HG03066 (cell line): ENCODE results near the gene EIF5.
"Not testable (repeated sequence)": the region's sequence is repeated elsewhere in the genome, so short reads cannot be mapped to it uniquely, and the experiment has no call there.

Experiments used
- ATAC-seq: cut with Tn5 transposase; IDR thresholded peaks from one replicate; pipeline ENCODE4 v1.9.1; 2021; ENCODE audit warnings: low read depth; ENCODE audit not compliant: unreplicated experiment

EIF5 gene

DNA sequence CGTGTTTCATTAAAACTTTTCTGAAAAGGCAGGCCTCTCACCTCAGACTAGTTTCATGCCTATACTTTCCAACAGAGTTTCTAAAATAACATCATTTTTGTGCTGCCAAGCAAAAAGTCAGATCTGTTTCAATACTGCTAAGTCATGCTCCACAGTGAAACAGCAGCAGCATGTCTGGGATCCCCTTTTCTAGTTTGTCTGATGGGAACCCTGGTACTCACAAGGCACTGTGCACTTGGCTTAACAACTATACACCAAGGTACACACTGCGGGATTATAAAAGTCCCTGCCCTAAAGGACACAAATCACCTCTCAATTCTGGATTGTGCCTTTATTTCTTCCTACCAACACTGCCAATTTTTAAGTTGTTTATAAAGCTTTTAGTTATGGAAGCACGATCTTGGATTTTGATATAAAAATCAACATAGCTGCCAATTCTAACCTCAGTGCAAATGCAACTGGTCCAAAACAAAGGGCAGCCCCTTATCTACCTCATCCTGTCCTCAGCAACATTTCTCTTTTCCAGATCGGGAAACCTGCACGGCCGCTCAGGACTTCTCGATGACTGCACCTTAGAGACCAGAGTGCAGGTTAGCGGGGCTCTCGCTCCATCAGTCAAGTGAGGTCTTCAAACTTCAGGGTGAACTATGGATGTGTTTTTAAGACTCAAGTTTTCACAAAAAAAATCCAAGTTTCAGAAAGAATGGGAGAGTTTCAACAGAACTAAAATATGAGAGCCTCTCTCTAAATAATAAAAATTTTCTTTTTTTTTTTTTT lies 1.7 kb upstream of the EIF5 start:
- no peak for ATAC-seq

DNA sequence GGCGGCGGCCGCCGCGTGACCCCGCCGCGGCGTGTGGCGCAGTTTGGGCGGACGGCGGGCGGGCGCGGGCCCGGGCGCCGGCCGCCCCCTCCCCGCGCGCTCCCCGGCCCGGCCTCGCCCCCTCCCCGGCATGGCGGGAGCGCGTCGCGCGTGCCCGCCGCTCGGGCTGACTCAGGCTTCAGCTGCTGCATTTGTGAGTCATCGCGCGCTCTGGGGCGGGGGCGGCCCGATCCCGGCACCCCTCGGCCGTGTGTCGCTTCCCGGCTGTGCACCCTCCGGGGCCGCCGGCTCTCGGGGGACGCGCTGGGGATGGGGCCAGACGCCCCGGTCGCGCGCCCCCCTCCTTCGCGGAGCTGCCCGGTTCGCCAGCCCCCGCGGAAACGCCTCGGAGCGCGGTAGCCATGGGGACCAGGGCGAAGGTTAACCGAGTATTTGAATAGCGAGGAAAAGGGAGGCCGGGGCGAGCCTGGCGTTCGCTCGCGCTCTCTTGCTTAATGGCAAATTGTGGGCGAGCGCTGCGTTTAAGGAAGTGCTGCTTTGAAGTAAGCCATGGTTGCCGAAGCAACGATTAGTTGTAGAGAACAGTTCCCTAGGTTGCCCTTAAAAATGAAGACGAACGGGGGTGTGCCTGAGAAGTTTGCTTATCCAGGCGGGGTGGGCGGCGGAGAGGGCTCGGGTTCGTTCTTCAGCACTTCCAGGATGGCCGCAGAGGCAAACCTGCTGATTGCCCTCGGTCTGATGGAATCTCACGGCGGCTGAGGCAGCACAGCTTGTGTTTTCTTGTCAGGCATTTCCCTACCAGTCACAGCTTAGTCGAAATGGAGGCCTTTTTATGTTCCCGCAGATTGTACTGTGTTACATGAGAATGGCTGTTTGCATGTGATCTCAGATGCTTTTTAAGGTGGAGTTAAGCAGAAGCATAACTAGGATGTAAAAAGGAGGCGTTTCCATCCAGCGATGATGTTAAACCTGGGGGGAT lies 896 bp downstream of the EIF5 start:
- peak; percentile 12 for ATAC-seq

DNA sequence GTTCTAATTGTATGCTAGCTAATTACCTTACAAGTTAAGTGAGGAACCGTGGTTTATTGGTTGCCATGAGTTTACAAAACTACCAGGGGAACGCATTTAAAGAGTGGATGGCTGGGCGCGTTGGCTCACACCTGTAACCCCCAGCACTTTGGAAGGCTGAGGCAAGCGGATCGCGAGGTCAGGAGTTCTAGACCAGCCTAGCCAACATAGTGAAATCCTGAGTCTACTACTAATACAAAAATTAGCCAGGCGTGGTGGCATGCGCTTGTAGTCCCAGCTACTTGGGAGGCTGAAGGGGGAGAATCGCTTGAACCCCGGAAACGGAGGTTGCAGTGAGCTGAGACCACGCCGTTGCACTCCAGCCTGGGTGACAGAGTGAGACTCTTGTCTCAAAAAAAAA lies 2.2 kb downstream of the EIF5 start:
- no peak for ATAC-seq

DNA sequence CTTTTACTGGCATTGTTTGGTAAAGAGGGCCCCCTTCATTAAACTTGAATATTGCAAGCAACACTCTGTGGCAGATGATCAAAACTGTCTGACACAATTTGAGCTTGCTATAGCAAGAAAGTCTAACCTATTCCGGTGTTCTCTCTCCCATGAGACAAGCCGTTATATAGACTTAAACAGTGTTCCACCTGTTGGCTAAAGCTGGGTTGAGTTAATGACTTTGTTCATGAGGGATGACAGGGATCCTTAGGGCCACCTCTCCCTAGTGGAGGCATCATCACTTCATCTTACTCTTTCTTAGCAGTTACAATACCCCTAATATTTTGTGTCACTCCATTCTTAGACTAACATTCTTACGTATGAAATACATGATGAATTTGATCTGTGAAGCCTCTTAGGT lies 3.8 kb downstream of the EIF5 start:
- no peak for ATAC-seq

DNA sequence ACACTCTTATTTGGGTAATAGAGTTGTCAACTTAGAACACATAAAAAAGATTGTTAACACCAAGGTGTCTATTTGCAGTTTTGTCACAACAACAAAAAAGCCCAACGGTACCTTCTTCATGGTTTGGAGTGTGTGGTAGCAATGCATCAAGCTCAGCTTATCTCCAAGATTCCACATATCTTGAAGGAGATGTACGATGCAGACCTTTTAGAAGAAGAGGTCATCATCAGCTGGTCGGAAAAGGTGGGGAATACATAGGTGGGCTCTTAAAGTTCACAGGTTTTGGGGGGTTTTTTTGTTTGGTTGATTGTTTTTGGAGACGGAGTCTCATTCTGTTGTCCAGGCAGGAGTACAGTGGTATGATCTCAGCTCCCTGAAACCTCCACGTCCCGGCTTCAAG lies 5.5 kb downstream of the EIF5 start:
- ATAC-seq, result no peak

DNA sequence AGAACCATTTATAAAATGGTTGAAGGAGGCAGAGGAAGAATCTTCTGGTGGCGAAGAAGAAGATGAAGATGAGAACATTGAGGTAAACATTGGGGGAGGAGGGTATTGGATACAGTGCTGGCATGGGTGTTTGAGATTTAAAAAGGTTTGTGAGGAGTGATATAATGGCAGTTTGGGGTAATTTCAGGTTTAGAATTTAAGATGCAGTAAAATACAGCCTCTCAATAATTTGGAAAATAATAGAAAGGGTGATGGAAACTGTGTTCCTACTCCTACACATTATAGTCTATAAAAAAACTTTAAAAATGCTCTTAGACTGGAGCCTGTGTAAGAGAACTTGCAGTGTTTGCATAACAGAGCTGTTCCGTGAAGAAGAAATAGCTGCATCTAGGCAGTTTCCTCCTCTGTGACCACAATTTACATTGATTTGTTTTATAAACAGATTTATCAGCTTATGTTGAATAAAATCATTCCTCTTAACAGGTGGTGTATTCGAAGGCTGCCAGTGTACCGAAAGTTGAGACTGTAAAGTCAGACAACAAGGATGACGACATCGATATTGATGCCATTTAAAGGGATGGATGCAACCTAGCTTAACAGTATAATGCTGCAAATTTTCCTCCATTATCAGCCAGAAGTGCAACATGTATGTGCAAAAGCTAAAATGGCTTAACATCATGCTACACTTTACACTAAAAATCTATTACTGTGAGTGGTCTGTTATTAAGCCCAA lies 6.6 kb downstream of the EIF5 start:
- ATAC-seq, result no peak

DNA sequence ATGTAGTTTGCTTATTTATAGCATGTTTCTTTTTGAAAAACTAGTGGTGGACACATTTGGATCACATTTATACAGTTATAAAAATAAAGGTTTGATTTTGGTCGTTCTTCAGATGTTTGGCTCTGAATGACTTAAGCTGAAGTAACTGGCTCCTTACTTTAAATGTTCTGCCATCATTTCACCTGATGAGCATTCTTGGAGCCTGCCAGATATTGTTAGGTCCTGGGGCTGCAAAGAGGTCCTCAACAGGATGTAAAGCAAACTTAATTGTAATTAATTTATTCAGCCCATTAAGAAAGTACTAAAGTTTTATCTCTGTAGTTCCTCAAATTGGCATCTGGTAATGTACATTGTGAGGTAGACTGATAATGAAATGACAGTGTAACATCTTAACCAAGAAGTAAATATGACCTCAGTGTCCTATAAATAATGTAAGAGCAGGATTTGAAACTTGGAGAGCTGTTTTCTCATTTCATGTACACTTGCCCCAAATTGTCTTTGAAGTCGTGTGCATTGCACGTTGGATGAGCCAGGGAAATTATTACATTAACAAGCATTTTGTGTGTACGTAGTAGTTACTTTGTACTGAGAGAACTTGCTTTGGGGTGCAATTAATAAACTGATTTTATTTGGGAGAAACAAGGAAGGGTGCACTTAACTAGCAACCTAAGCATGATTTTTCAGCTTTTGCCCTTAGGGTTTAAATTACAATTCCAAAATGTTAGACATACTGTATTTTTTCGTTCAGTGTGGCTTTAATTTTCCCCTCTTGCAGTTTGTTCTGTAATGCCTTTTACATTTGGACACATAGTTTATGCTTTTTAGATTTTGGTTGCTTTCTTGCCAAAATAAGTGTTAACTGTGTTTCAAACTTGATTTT lies 7.5 kb downstream of the EIF5 start:
- ATAC-seq, result no peak

DNA sequence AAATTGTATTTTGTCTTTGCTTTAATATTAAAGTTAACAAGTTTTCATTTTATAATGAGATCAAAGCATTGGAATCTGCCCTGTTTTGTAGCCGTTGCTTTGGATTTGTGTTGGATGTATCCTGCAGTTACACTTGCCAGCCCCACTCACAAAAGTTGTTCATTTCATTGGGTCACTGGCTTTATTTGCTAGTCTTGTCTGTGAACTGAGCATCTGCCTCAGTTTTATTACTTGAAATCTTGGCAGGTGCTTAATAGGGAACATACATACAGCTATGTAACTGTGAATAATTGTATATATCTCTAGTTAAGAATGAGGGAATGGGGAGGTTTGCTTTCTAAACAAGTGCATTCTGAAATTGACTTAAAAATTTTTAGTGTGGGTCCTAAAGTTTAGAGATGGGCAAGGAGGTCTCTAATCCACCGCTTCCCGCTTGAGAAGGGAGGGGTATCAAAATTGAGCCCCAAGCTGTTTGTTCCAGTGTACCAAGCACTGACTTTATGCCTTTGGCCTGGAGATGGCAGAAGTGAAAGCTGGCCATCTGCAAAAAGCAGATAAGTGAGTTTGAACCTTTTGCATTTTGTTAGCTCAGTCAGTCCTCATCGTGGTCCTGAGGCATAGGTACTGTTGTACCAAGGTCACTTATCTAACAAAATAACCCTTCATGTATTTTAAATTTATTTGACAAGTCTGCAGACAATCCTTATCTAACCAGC lies 9.3 kb downstream of the EIF5 start:
- ATAC-seq, result no peak

DNA sequence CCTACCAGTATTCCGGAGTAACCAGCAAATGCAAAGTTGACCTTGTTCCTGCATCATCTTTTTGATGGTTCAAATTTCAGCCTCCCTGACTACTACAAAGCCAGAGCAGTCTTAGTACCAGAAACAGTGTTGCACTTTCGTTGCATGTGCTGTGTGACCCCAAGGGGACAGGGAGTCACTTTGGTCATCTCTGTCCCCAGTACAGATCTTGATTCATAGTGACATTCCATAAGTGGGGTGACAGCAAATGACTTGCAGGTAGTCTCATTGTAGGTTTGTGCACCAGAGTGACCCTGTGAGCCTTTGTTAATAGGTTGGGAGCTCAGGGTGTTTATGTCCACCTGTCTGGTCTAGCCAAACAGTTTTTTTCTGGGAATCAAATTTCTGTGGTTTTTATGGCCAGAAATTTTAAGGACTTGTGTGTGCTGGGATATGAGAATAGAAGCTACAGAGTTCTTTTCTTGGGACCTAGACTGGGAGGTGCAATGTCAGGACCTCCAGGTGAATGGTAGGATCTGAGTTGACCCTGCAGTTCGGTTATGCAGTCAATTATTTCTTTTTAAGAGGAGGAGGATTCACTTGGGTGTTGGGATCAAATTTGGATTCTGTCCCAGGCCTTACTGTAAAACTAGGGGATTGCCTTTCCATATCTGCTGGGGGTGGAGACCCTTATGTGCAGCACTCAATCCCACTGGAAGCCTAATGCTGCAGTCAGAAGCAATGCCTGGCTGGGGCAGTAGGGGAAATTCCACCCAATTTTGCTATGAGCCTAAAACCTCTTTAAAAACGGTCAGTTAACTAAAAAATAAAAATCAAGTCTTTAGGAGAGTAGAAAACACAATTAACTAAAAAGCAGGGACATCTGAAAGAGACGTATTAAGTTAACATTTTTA lies 10.1 kb downstream of the EIF5 start:
- ATAC-seq, result no peak

DNA sequence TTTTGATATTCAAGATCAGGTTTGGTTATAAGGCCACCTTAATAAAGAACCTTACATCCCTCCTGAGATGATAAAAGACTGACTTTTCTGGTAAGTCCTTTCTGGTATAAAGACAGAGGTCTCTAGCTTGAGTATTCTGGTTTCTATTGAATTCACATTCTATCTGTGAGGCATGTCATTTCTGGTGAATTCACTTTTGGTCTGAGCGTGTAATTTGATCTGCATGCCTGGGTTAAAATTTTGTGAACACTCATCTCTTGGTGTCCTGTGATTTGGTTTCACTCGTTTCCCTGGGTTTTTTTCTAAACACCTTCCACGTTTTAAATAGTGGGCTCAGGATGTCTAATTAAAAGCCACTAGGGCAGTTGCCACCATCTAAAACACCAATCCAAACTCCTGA lies 12.2 kb downstream of the EIF5 start:
- no peak for ATAC-seq

DNA sequence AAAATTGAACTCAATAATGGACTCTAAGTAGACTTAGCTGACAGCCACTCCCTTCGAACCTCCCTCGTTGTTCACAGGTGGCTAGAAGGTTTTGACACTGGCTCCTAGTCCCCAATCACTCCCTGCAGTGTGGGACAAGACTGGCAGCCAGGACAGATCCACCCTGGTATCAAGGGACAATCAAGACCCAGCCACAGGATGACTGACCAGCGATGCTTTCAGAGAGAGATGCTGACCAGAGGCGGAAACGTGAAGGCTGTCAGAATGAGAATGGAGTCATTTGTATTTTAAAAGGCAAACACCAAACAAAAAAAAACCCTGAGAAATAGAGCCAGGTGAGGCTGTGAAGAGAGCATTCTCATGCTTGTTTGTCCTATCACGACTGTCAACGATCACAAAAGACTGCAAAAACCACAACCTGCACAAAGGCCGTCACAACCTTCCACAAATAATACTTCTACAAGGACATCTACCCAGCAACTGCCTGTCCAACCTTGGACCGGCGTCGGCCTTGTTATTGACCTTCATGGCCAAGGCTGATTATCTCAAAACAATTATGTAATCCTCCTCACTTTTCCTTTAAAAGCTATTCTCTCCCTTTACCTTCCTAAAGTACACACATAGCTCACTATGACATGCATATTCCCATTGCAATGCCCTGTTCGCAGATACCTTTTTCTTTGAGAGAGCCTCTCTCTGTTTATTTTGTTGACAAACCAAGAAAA lies 13.2 kb downstream of the EIF5 start:
- no peak for ATAC-seq

DNA sequence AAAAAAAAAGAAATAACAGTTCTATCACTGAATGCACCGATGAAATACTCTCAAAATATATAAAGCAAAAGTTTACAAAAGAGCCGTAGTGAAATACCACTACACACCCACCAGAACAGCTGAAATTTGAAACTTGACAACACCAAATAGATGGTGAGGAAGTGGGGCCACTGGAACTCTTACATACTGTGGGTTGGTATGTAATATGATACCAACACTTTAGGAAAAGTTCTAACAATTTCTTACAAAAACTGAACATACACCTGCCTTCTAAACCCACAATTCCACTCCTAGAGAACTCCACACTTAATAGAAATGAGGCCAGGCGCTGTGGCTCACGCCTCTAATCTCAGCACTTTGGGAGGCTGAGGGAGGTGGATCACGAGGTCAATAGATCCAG lies 14.1 kb downstream of the EIF5 start:
- no peak for ATAC-seq

DNA sequence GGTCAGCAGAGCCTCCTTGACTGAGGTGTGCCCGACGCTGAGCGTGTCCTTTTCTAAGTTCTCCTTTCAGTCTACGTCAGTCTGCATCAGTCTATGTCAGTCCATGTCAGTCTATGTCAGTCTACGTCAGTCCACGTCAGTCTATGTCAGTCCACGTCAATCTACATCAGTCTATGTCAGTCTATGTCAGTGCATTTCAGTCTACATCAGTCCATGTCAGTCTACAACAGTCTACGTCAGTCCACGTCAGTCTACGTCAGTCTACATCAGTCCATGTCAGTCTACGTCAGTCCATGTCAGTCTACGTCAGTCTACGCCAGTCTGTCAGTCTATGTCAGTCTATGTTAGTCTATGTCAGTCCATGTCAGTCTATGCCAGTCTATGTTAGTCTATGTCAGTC lies 15.9 kb downstream of the EIF5 start:
- ATAC-seq, result no peak

DNA sequence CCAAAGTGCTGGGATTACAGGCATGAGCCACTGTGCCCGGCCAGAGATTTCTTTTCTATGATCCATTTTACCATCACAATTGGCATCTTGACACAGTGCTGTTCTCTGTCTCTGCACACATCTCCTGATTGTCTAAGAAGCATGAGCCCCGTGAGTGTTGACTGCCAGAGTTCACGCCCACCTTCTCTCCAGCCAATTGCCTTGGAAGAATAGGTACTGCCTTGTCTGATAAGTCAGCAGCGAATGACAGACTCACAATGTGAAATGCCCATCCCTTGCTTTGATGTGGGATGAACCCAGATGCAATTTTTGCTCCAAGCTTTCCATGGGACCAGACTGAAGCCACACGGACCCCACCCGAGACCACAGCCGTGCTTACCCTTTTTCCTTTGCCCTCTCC lies 19.3 kb downstream of the EIF5 start:
- ATAC-seq, result no peak

DNA sequence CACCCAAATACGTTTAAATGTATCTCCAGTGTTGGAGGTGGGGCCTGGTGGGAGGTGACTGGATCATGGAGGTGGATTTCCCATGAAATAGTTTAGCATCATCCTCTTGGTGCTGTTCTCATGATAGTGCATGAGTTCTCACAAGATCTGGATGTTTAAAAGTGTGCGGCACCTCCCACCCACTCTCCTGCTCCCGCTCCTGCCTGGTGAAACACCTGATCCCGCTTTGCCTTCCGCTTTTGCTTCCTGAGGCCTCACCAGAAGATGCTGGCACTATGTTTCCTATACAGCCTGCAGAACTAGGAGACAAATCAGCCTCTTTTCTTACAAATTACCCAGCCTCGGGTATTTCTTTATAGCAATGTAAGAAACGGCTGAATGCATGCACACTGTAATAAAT lies 20.1 kb downstream of the EIF5 start:
- ATAC-seq, result no peak

DNA sequence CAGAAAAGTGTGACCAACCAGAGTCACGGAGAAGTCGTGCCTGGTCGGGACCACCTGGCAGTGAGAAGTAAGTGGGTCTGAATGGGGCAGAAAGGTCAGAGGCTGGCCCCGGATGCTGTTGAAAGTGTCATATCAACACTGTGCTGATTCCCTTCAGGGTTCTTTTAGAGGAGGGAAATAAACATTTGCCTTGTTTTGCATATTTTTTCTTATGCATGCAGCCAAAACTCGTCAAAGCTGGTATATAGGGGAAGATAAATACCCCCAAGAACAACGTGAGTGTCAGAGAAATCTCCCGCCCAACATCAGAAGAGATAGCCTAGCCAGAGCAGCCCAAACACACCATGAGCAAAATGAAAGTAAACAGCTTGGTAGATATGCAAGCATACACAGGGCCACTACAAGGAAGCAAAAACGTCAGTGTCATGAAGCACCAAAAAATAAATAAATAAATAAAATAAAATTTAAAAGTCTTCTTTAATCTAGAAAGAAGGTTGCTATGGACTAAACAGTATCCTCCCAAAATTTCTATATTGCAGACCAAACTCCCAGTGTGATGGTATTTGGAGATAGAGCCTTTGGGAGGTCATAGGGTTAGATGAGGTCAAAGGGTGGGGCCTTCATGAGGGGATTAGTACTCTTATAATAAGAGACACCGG lies 22.1 kb downstream of the EIF5 start:
- ATAC-seq, result no peak

DNA sequence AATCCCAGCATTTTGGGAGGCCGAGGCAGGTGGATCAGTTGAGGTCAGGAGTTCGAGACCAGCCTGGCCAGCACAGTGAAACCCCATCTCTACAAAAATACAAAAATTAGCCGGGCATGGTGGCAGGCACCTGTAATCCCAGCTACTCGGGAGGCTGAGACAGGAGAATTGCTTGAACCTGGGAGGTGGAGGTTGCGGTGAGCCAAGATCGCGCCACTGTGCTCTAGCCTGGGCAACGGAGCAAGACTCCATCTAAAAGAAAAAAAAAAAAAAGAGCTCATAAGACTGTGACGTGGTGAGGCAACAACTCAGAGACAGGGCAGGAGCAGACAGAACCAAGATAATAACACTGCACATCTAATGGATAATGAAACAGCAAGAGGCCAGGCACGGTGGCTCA lies 23.5 kb downstream of the EIF5 start:
- not testable (repeated sequence) for ATAC-seq
